Hematopoietic multipotent progenitor cell treated with erythropoietin and hydrocortisone succinate and interleukin-3 and kit ligand, for 15 days (in vitro differentiated cells): ENCODE results near the gene PRLH.

Experiments used
- DNase-seq: peaks from one replicate; pipeline ENCODE4 v3.0.0-alpha.2; 2015; ENCODE audit warnings: low spot score

Gene PRLH, protein sequence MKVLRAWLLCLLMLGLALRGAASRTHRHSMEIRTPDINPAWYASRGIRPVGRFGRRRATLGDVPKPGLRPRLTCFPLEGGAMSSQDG

DNA sequence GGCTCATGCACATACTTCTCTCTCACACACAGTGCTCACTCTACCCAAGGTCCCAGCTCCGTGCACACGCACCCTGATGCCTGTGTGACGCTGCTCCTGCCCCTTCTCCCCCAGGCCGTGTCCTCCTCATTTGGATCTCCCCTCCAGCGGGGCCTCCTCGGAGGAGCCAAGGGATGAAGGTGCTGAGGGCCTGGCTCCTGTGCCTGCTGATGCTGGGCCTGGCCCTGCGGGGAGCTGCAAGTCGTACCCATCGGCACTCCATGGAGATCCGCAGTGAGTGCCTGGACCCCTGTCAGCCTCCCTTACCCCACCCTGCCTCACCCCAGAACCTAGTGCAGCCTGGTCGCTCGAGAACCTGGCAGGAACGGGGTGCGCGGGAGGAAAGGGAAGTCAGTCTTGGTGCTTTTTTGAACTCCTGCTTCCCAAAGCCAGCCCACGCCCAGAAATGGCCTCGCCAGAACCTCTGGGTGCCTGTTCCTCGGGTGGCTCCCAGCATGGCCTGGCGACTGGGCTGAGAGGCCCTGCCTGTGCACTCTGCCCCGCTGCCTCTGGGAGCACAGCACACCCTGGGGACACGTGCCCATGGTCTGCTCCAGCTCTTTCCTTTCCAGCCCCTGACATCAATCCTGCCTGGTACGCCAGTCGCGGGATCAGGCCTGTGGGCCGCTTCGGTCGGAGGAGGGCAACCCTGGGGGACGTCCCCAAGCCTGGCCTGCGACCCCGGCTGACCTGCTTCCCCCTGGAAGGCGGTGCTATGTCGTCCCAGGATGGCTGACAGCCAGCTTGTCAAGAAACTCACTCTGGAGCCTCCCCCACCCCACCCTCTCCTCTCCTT lies at the start of gene PRLH:
Gene PRLH, plus strand, starts transcription at position 174 of the 835 bp plus-strand sequence. Its CDS starts 0 bp downstream, at position 174.
- no peak for DNase-seq

DNA sequence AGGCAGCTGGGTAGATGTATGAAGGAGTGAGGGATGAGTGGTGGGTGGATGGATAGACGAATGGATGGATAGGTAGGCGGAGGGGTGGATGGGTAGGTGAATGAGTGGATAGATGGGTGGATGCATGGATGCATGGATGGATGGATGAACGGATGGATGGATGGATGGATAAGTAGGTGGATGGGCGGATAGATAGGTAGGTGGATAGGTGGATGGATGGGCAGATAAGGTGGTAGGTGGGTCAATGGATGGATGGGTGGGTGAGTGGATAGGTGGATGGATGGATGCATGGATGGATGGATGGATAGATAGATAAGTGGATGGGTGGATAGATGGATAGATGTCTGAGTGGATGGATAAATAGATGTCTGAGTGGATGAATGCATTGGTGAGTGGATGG lies 49.2 kb upstream of the PRLH start:
- no peak for DNase-seq

DNA sequence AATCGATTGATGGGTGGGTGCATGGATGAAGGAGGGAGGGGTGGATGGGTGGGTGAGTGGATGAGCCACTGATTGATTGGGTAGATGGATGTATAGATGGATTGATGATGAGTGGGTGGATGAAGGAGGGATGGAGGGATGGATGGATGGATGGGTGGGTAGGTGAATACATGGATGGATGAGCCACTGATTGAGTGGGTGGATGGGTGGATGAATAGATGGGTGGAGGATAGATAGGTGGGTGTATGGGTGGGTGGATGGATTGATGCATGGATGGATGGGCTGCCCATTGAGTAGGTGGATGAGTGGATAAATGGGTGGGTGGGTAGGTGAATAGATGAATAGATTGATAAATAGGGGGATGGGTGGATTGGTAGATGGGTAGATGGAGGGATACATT lies 48.4 kb upstream of the PRLH start:
- DNase-seq = no peak

DNA sequence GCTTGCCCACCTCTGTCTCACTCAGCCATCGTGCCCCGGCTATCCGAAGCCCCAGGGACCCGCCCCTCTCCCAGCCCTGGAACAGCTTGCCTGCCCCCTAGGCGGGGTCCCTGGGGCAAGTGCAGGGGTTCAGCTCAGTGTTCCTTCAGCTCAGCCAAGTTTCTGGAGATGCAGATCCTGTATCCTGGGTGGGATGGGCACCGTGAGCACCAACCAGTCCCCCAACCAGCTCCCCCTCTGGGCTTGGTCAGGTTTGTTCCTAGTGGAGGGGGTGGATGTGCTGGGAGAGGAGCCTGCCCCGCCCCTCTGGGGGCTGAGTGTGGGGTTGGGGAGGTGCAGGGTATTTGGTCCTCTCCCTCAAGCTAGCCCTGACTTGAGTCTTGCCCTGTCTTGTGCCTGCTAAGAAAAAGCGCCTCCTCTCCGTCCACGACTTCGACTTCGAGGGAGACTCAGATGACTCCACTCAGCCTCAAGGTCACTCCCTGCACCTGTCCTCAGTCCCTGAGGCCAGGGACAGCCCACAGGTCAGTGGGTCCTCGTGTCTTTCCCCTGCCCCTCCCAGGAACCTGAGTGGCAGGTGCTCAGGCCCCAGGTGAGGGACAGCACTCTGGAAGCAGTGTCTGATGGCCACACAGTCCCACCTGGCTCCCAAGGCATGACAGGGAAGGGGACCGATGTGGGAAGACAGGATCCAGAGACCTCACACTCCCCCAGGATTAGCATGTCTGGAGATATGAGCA lies 46.7 kb upstream of the PRLH start:
- DNase-seq = no peak

DNA sequence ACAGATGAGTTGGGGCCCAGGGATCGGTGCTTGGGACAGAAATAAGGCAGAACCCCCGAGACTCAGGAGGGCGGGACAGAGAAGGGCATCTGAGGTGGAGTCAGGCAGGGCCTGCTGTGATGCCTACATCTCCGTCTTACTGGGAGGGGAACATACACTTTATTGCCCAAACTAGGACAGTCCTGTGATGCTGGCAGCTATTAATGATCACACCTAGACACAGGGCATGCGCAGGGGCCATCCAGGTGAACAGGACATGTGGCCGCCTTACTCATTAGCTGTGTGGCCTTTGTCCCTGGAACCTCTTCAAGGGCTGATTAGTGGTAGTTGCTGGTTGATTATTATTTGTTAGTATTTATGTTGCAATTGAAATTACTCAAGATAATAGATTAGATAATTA lies 46.1 kb upstream of the PRLH start:
- no peak for DNase-seq

DNA sequence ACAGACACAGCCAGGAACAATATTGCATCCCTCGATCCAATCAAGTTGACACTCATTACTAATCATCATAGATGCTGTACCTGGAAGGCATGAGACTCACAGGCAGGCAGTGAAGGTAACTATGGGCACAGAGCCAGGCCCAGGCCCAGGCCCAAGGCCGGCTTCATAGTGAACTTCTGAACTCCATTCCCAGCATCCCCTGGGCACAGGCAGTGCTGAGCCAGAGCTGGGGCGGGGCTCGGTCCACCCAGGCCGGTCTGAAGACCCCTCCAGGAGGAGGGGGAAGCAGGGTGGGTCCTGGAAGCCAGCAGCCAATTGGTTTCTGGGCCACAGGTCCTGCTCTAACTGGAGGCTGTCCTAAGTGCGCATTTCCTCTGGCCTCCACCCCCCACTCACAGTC lies 41.7 kb upstream of the PRLH start:
- DNase-seq = no peak

DNA sequence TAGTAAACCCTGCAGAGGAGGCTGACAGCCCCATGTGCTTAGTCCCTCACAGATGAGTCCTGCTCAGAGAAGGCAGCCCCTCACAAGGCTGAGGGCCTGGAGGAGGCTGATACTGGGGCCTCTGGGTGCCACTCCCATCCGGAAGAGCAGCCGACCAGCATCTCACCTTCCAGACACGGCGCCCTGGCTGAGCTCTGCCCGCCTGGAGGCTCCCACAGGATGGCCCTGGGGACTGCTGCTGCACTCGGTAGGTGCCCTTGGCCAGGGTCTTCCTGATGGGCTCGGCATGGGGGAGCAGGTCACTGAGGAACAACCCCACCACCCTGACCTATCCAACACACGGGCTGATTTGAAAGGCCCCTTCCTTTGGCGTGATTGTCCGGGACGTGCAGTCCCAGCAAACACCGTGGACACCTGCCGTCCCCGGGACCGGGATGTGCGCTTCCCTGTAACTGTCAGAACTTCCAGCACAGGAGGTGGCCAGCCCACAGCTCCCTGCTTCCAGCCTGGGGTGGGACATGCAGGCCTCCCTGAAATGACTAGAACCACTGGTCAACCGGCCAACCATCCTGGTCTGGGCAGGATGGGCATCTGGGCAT lies 40.7 kb upstream of the PRLH start:
- DNase-seq = no peak

DNA sequence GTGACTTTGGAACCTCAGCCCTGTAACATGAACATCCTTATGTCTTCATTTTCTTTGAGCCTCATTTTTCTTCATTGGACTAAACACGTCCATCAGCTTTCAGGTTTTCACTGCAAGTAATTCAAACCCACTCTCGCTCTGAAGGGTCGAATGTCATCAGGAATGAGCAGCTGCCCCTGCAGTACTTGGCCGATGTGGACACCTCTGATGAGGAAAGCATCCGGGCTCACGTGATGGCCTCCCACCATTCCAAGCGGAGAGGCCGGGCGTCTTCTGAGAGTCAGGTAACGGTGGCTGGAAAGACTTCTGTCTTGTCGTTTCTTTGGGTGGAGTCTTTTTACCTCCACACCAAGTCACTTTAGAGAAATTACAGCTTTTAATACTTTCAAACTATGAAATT lies 39.1 kb upstream of the PRLH start:
- no peak for DNase-seq

DNA sequence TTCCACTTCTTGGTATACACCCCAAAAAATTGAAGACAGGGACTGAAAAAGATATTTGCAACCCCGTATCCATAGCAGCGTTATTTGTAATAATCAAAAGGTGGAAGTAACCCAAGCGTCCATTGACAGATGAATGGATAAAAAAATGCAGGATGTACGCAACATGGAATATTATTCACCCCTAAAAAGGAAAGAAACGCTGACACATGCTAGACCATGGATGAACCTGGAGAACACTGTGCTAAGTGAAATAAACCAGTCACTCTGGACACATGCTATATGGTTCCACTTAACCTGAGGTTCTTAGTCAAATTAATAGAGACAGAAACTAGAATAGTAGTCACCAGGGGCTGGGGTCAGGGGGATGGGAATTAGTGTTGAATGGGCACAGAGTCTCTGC lies 38.6 kb upstream of the PRLH start:
- DNase-seq = no peak

DNA sequence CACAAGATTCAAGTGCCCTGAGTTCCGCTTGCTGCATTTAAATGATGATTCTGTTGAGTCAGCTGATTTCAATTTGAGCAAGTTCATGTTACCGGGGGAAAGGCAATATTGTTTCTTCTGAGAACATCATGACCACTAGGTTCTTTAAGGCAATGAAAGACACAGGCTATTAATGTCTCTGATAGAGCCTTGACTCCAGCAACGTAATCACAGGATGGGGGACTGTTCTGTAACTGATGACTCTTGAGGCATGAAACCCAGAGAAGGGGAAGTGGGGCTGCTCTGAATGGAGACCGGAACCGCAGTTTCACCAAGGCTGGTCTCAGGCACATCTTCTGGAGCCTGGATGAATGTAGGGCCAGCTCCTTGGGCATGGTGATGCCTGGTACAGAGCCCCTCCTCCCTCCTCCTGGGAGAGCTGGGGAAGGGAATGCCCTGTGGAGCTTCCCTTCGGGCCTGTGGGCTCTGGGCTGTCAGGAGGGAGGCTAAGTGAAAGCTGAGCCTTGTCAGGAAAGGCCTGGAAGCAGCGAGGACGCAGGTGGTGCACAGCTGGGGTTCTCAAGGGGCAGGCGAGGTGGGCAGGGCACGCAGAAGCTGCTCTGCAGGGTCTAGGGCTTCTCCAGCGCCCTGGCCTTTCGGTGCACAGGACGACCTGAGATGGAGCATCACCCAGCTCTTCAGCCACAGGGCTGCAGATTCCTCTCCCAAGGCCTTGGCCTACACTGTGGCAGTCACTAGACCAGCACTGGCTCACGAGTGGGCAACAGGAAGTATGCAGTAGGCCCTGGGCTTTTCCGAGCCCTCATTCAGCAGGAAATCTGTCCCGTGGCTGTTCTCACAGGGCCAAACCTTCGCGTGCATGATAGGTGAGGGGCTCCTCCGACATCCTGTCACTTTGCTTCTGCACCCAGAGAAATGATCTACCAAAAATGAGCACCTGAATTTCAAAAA lies 36.6 kb upstream of the PRLH start:
- DNase-seq = no peak

DNA sequence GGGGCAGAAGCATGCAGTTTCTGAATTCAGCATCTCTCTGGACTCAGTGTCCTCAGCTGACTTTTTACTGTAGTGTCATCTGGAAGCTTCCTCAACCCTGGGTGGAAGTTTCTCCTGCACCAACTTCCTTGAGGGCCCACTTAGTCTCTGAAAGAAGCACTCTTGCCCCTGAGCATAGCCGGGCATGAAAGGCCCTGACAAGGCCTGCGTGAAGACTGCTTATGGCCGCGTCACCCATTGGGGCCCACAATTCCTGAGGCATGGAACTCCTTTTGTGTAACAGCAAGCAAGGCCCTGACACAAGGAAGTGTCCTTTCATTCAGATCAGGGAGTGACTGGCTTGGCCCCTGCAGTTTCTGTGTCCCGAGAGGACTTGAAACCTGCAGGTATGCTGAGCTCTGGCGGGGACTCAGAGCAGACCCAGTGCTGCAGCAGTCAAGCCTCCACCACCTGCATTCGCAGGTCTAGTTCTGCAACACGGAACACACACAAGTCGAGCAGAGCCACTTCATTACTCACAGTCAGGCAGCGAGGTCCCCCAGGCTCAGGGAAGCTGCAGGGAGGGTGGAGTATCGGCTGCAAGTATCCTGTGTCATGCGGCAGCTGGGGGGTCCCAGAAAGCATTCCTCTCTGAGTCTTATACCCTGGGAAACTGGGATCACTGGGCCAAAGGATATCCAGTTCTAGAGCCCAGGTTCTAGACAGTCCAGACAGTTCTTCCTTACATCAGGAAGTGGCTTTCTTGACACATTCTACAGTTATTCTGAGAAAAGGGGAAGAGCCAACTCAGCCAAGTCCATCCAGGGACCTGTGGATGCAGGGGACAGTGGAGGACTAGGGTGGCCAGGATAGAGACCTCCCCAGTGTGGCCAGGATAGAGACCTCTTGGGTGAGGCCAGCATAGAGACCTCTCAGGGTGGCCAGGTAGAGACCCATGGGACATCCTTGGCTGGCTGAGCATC lies 35.6 kb upstream of the PRLH start:
- DNase-seq = no peak

DNA sequence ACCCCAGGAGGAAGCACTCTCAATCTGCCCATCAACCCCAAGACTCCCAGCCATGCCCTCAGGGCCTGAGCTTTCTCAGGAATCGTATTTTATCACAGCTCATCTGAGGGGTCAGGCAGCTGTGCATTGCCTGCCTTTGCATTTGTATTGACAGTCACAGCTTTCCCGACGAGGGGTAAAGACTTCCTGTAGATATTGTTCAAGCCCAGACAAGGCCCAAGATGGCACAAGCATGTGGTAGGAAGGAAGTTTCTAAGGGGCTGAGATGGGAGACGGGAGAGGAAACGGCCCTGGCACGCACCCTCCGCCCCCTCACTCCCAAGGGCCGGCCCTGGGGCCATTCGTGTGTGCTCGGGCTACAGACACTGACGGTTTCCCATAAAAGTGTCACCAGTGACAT lies 34.2 kb upstream of the PRLH start:
- no peak for DNase-seq

DNA sequence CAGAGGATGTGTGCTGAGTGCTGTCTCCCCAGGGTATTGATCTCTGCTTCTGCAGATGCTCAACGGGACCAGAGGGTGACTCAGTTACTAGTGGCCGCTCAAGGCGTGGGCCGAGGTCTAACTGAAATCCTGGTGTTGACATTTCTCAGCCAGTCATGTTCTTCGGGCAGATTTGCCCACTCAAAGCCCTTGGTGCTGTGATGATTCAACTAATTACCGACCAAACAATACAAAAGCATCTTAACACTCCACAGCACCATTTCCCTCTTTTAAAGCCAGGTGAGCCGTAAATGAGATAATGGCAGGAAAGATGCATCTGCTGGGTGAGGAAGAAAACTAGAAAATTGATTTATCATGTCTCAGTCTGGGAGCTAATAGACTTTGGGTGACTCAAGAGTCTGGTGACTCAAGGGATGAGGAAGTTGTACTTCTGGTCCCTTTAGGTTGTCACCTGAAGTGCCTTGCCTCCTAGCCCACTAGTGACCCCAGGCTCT lies 32.7 kb upstream of the PRLH start:
- no peak for DNase-seq

DNA sequence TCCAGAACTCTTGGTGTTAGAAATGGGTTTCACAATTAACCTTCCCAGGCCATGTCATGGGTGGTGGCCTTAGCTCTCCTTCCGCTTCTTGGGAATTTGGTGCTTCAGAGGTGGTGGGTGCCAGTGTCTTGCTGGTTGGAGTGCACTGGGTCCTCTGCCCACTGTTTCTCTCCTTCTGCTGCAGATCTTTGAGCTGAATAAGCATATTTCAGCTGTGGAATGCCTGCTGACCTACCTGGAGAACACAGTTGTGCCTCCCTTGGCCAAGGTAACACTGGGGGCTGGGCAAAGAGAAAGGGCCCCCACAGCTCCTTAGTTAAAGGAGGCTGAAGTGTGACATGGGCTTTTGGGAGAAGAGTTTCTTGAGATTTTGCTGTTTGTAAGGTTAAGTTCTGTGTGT lies 32.0 kb upstream of the PRLH start:
- no peak for DNase-seq

DNA sequence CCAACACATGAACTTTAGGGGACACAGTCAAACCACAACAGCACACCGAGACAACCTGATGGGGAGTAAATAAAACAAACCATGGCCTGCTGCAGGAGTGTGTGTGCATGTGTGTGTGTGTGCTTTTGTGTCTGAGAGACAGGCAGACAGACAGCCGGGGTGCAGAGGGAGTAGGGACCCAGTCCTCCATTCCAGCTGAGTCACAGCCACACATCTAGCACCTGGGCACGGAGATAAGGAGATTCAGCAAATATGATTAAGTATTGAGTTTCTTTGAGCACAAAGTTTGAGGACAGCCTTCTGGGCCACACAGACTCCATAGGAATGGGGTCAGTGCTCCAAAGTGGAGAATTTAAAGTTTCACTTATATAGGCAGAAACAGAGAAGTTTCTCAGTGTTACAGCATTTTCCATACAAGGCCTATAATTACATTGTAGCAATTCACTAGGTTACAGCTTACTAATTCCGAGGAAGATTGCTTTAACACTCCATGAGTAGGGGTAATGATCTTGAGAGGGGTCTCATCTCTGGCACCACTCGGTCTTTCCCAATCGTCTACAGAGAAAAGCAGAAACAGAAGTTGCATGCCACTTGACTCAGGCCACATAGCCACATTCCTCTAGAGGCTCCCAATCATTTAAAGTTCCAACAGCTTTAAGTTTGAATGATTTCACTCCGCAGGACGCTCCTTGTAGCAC lies 30.8 kb upstream of the PRLH start:
- DNase-seq = no peak

DNA sequence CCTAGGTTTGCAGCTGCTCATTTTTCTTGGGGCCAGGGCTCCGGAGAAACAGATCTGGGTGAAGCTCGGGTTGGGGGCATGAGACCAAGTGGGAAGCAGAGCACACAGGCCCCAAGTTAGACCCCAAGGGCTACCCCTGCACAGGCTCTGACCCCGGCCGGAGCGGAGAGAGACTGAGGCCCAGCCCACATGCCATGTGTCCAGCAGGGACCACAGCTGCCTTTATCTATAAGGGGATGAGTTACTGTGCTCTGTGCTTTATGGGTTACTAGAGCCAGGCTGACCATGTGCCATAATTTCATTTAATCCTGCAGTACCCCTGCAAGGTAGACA lies 30.3 kb upstream of the PRLH start:
- DNase-seq = no peak

DNA sequence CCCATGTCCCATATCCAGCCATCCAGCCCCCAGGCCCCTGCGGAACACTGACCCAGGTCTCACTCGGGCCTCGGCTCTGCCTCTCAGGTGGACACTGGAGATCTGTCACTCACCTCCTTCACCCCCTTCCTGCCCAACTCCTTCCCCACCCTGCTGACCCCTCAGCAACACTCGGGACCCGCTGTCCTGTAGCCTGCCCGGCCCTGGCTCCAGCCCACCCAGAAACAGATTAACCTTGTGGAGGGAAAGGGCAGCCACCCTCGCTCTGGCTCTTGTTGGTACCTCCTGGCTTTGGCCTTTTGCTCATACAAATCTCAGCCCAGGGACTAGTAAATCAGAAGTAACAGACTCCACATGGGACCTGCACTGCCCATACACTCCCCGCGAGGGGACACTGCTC lies 29.8 kb upstream of the PRLH start:
- DNase-seq = no peak

DNA sequence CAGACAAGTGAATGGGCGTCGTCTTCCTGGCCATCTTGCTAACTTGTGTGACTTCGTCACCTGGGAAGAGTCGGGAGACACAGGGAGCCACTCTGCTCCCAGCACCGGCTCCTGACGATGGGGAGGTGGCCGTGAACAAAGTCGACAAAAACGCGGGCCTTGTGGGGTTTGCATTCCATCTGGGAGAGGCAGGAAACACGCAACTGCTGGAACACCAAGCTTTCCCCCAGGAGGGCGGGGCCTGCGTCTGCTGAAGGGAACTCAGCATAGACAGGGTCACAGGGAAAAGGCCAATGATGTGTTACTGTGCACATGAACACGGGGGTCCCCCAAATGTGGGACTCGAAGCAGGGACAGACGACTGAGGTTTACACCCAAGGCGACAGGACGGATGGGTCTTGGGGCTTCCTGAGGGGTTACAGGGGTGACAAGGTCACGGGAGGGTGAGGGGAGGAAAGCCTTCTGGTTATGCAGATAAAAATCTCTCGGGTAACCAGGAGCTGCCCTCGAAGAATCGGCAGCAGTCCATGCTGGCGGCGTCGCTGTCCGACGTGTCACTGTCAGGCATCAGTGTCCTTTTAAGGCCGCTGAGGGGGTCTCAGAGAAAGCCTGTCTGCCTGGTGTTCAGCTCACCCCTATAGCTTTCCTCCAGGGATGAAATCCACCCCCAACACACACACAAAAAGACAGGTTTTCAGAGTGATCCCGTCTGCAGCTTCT lies 28.2 kb upstream of the PRLH start:
- DNase-seq = no peak

DNA sequence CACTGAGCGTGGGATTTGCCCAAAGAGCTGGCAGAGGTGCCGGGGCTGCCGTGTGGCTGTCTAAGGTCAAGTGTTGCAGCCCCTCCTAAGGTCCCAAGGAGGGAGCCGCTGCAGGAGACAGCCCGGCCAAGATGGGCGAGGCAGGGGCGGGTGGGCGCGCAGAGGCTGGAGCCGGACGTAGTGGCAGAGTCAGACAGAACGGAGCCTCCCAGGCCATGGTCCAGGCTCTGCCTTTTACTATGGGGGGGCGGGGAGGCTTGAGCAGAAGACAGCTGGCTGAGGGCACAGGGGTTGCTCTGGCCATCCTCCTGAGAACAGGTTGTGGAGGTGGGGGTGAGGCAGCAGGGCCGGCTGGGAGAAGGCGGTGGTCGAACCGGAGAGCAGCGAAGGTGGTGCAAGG lies 27.5 kb upstream of the PRLH start:
- DNase-seq = no peak
